Parathyroid adenoma (tissue), 2 donors: ENCODE measurements around the gene CYP26B1.

Experiments
- H2AFZ ChIP-seq: fragments of 300-600 bp; sonication (generic); one replicate; pipeline ENCODE4 v1.7.0; 2017; ENCODE audit warnings: antibody characterized with exemption, mild to moderate bottlenecking
- H3K27ac ChIP-seq: fragments of 300-600 bp; sonication (generic); one replicate; pipeline ENCODE4 v1.7.0; 2017
- H3K27me3 ChIP-seq: fragments of 300-600 bp; sonication (generic); one replicate; pipeline ENCODE4 v1.7.0; 2017; ENCODE audit warnings: low read length; ENCODE audit not compliant: control insufficient read depth, insufficient read depth
- H3K36me3 ChIP-seq: fragments of 300-600 bp; sonication (generic); one replicate; pipeline ENCODE4 v1.7.0; 2017; ENCODE audit warnings: low read length; ENCODE audit not compliant: control insufficient read depth, insufficient read depth
- H3K4me1 ChIP-seq: fragments of 300-600 bp; sonication (generic); one replicate; pipeline ENCODE4 v1.7.0; 2017; ENCODE audit warnings: control low read depth
- H3K4me2 ChIP-seq: fragments of 300-600 bp; sonication (generic); one replicate; pipeline ENCODE4 v1.7.0; 2017; ENCODE audit warnings: low read length
- H3K4me3 ChIP-seq: fragments of 300-600 bp; sonication (generic); one replicate; pipeline ENCODE4 v1.7.0; 2017; ENCODE audit warnings: low read depth, low read length
- H3K79me2 ChIP-seq: fragments of 300-600 bp; sonication (generic); one replicate; pipeline ENCODE4 v1.7.0; 2017; ENCODE audit warnings: control low read depth
- H3K9ac ChIP-seq: fragments of 300-600 bp; sonication (generic); one replicate; pipeline ENCODE4 v1.7.0; 2017; ENCODE audit warnings: mild to moderate bottlenecking
- H3K9me3 ChIP-seq: fragments of 300-600 bp; sonication (generic); one replicate; pipeline ENCODE4 v1.7.0; 2017; ENCODE audit warnings: low read length; ENCODE audit not compliant: control insufficient read depth
- TF ChIP-seq, protein P1 (sequence below): fragments of 300-600 bp; sonication (generic); IDR thresholded peaks from one replicate; pipeline ENCODE4 v1.7.0; 2017; ENCODE audit warnings: antibody characterized with exemption, mild to moderate bottlenecking
- donor health status: primary hyperparathyroidism.

CYP26B1 gene

GRCh38 chr2:72178551-72178950 is 30.9 kb upstream of the CYP26B1 start:
- Histone ChIP-seq H3K4me1 (no peaks in the 10 kb centered on the region), H3K27me3 (no peaks in the 10 kb centered on the region), H3K79me2 (no peaks in the 10 kb centered on the region), H2AFZ (no peak overlapping the region), H3K27ac (no peak overlapping the region), H3K36me3 (no peaks in the 10 kb centered on the region), H3K4me3 (no peak overlapping the region), H3K9ac (no peak overlapping the region), H3K9me3 (no peaks in the 10 kb centered on the region), H3K4me2 (no peak overlapping the region)
- TF ChIP-seq, protein P1, sequence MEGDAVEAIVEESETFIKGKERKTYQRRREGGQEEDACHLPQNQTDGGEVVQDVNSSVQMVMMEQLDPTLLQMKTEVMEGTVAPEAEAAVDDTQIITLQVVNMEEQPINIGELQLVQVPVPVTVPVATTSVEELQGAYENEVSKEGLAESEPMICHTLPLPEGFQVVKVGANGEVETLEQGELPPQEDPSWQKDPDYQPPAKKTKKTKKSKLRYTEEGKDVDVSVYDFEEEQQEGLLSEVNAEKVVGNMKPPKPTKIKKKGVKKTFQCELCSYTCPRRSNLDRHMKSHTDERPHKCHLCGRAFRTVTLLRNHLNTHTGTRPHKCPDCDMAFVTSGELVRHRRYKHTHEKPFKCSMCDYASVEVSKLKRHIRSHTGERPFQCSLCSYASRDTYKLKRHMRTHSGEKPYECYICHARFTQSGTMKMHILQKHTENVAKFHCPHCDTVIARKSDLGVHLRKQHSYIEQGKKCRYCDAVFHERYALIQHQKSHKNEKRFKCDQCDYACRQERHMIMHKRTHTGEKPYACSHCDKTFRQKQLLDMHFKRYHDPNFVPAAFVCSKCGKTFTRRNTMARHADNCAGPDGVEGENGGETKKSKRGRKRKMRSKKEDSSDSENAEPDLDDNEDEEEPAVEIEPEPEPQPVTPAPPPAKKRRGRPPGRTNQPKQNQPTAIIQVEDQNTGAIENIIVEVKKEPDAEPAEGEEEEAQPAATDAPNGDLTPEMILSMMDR, result no peak

GRCh38 chr2:72176281-72176680 is 28.6 kb upstream of the CYP26B1 start:
- Histone ChIP-seq H3K9ac (no peak overlapping the region), H2AFZ (no peak overlapping the region), H3K27ac (no peak overlapping the region), H3K27me3 (no peaks in the 10 kb centered on the region), H3K79me2 (no peaks in the 10 kb centered on the region), H3K4me2 (no peak overlapping the region), H3K4me1 (no peaks in the 10 kb centered on the region), H3K36me3 (no peaks in the 10 kb centered on the region), H3K9me3 (no peaks in the 10 kb centered on the region), H3K4me3 (no peak overlapping the region)
- TF ChIP-seq, protein P1, result no peak

- Histone ChIP-seq H3K4me1 (no peaks in the 10 kb centered on the region), H3K36me3 (no peaks in the 10 kb centered on the region), H3K27ac (no peak overlapping the region), H2AFZ (no peak overlapping the region), H3K9ac (no peak overlapping the region), H3K27me3 (no peaks in the 10 kb centered on the region), H3K79me2 (no peaks in the 10 kb centered on the region), H3K4me2 (no peak overlapping the region), H3K4me3 (no peak overlapping the region), H3K9me3 (no peaks in the 10 kb centered on the region)
- TF ChIP-seq, protein P1, result no peak
Observed at GRCh38 chr2:72175636-72176035, 28.0 kb upstream of the CYP26B1 start.

DNA sequence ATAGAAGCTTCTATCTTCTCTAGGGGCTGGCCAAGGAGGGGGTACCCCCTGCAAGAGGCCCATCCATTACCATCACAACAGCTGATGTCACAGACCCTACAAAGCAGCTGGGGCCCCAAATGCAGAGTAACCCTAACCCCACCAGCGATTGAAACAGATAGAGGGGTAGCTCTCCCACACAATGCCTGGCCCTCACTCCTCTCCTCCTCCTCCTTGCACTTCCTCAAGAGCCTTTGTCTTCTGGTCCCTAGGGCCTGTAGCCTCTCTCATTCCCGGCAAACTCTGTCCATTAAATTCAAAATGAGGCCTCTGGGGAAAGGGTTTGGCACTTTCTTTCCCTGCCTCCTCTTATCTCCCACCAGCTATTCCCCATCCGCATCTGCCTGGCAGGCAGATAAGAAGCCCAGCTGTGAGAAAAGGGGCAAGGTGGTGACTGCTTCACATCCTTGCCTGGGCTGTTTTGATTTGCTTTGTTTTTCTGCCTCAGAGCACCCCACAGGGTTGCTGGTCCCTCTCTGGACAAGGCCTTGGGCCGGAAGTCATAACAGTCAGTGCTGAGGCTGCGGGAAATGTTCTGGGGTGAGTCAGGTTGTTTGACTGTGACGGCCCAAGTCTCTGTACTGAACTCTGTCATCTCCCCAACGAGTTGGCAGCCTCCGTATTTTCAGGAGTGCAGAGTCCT is 26.1 kb upstream of the CYP26B1 start:
- H3K9me3 ChIP-seq, result no peaks in the 10 kb centered on the region
- H3K9ac ChIP-seq, result no peak overlapping the region
- H3K4me3 ChIP-seq, result no peak overlapping the region
- no peaks in the 10 kb centered on the region for H3K36me3 ChIP-seq
- H2AFZ ChIP-seq, result no peak overlapping the region
- no peaks in the 10 kb centered on the region for H3K4me1 ChIP-seq
- no peak overlapping the region for H3K27ac ChIP-seq
- H3K27me3 ChIP-seq, result no peaks in the 10 kb centered on the region
- no peak overlapping the region for H3K4me2 ChIP-seq
- TF ChIP-seq, protein P1, result no peak
- no peaks in the 10 kb centered on the region for H3K79me2 ChIP-seq

- Histone ChIP-seq H3K27me3 (no peaks in the 10 kb centered on the region), H3K4me3 (no peak overlapping the region), H3K4me1 (no peaks in the 10 kb centered on the region), H3K9me3 (no peaks in the 10 kb centered on the region), H2AFZ (no peak overlapping the region), H3K9ac (no peak overlapping the region), H3K27ac (no peak overlapping the region), H3K36me3 (no peaks in the 10 kb centered on the region), H3K79me2 (no peaks in the 10 kb centered on the region), H3K4me2 (no peak overlapping the region)
- TF ChIP-seq, protein P1, result no peak
Observed at GRCh38 chr2:72172478-72172877, 24.8 kb upstream of the CYP26B1 start.
